ENCODE results near the gene KCNMA1. TPM values are rescaled to one million over a fixed set of nuclear protein-coding genes. Genes with fewer than 3 reads are reported as not detected.

The KCNMA1 gene
- total and polyA plus RNA-seq, 9 of the 15 experiments (the other 6 are each of a cell fraction or from before 2014, with no cell fraction given) = 0.01 to 0.95 (median 0.15) TPM; not detected in 4

GRCh38 chr10:77045085-77045484 is 592.5 kb downstream of the KCNMA1 start (continued):
- TF ChIP-seq MNT (conservative IDR thresholded peaks at IDR 0.05) (no peak), NKRF (IDR thresholded peaks at IDR 0.05; ENCODE audit: borderline replicate concordance) (no peak), SETDB1 (IDR thresholded peaks at IDR 0.05; ENCODE audit: low read length) (no peak), HMGXB4 (CRISPR knock-in tag; IDR thresholded peaks at IDR 0.05) (no peak)

- no peaks in the 10 kb centered on the region for H3K9me1 ChIP-seq (ENCODE audit: control insufficient read depth, insufficient read depth, low read length)
- ChIA-PET CTCF (ENCODE audit: low intra/inter-chr PET ratio) (no interaction called here), POLR2A (no interaction called here)
- H3K36me3 ChIP-seq (ENCODE audit: control insufficient read depth, insufficient read depth, low read length) = no peaks in the 10 kb centered on the region
- BruUV-seq (replicated peaks) = no TSS peak
- H3K79me2 ChIP-seq (ENCODE audit: control insufficient read depth, insufficient read depth, low read length) = no peaks in the 10 kb centered on the region
- ATAC-seq = no peak
- H3K27ac ChIP-seq (ENCODE audit: extremely low read depth, low read depth, low read length) = no peak overlapping the region
- intact Hi-C loops (cut with micrococcal nuclease) = no loop called here
- no peaks in the 10 kb centered on the region for H3K9me3 ChIP-seq (replicated peaks; ENCODE audit: control insufficient read depth, insufficient read depth, low read depth, low read length)
- H3K4me2 ChIP-seq (ENCODE audit: insufficient read depth, low read length) = no peak overlapping the region
- H2AFZ ChIP-seq (ENCODE audit: low read depth, low read length) = no peak overlapping the region
- no peak for FAIRE-seq
- no peak overlapping the region for H3K4me3 ChIP-seq
- DNase-seq (ENCODE audit: extremely low read depth in 1 of 4, low spot score in 3 of 4) = no peak
- no peaks in the 10 kb centered on the region for H3K27me3 ChIP-seq (ENCODE audit: control insufficient read depth in 2 of 2, insufficient read depth in 2 of 2, low read length in 2 of 2)
- 0% methylated on average over 2 of the region's 2 CpGs for WGBS (ENCODE audit: insufficient coverage, low coverage, missing lambda C conversion rate)
- in situ Hi-C loops (cut with MboI) = no loop called here
- no peak for TF ChIP-seq GATAD2A (IDR thresholded peaks at IDR 0.05)
- H3K4me1 ChIP-seq (replicated peaks in 1 of 2; ENCODE audit: control insufficient read depth in 2 of 2, insufficient read depth in 2 of 2, low read length in 2 of 2) = no peaks in the 10 kb centered on the region
- H4K20me1 ChIP-seq (replicated peaks; ENCODE audit: control insufficient read depth, insufficient read depth, low read length) = no peaks in the 10 kb centered on the region
- H3K9ac ChIP-seq (ENCODE audit: insufficient read depth in 1 of 2, low read depth in 2 of 2, low read length in 2 of 2) = no peak overlapping the region
Measured at GRCh38 chr10:77043420-77043763, 594.2 kb downstream of the KCNMA1 start.
